Measurements from ENCODE around the gene RXFP4. TPM values are rescaled to one million over a fixed set of nuclear protein-coding genes. Genes with fewer than 3 reads are reported as not detected.

RXFP4 gene
- total RNA-seq, 1 experiment from 2014 or later, result not detected

- no peak overlapping the region for H3K27ac Mint-ChIP-seq
- no peaks in the 10 kb centered on the region for H3K79me2 ChIP-seq (ENCODE audit: insufficient read depth, low read length)
- H3K4me1 ChIP-seq (ENCODE audit: insufficient read depth, low read length), result no peaks in the 10 kb centered on the region
- no peak overlapping the region for H4K5ac ChIP-seq (ENCODE audit: insufficient read length, low read depth, low read length)
- H3K36me3 Mint-ChIP-seq (ENCODE audit: insufficient read depth in 1 of 3, low read depth in 3 of 3), result peaks cover 19 to 45% (median 44%) of the 10 kb centered on the region in 3 experiments; a peak in 6 of 7 replicates
- no peak overlapping the region for H2BK15ac ChIP-seq (ENCODE audit: low read depth, low read length)
- H2BK12ac ChIP-seq (ENCODE audit: insufficient read length, low read depth, low read length), result no peak overlapping the region
- H4K8ac ChIP-seq (replicated peaks; ENCODE audit: insufficient read length, low read depth, low read length), result no peak overlapping the region
- no peak overlapping the region for H2BK20ac ChIP-seq (ENCODE audit: low read depth, low read length, poor library complexity, severe bottlenecking)
- no peak for DNase-seq
- H4K91ac ChIP-seq (ENCODE audit: insufficient read length, low read depth, low read length), result no peak overlapping the region
- H2AFZ ChIP-seq (ENCODE audit: low read length), result no peak overlapping the region
- no peaks in the 10 kb centered on the region for H3K23me2 ChIP-seq (ENCODE audit: insufficient read length, low read depth, low read length, poor library complexity, severe bottlenecking)
- no peak overlapping the region for H3K4me2 ChIP-seq (ENCODE audit: insufficient read depth, insufficient read length, low read length)
- no peaks in the 10 kb centered on the region for H3K27me3 ChIP-seq (ENCODE audit: insufficient read depth, low read length)
- no peak overlapping the region for H3K9ac ChIP-seq (ENCODE audit: extremely low read depth, insufficient read length, low read length)
- H3K9me3 ChIP-seq (ENCODE audit: control insufficient read depth, low read depth, low read length), result no peaks in the 10 kb centered on the region
- H3K27ac ChIP-seq (ENCODE audit: insufficient read length, low read depth, low read length), result no peak overlapping the region
- H3K14ac ChIP-seq (ENCODE audit: insufficient read depth, low read length), result no peak overlapping the region
- H3K79me1 ChIP-seq (ENCODE audit: insufficient read depth, low read depth, low read length, poor library complexity, severe bottlenecking), result no peaks in the 10 kb centered on the region
- H2BK5ac ChIP-seq (ENCODE audit: insufficient read length, low read length), result no peak overlapping the region
- H3K18ac ChIP-seq (ENCODE audit: insufficient read length, low read depth, low read length), result no peak overlapping the region
- H3K4ac ChIP-seq (ENCODE audit: low read depth, low read length), result no peak overlapping the region
- H3K4me1 Mint-ChIP-seq, result no peaks in the 10 kb centered on the region
- H3K56ac ChIP-seq (ENCODE audit: insufficient read length, low read depth, low read length), result no peak overlapping the region
- no peak overlapping the region for H2BK120ac ChIP-seq (ENCODE audit: low read depth, low read length, poor library complexity, severe bottlenecking)
- no peak overlapping the region for H2AK5ac ChIP-seq (ENCODE audit: insufficient read length, low read length)
- no peaks in the 10 kb centered on the region for H3K9me3 Mint-ChIP-seq
- H3T11ph ChIP-seq (ENCODE audit: low read length), result no peak overlapping the region
- no CpG with 5 or more reads among the region's 1 CpG for whole genome bisulfite sequencing (ENCODE audit: extremely low coverage, insufficient read length, low lambda C conversion rate)
- H4K20me1 ChIP-seq (ENCODE audit: control insufficient read depth, insufficient read depth, insufficient read length), result no peaks in the 10 kb centered on the region
- TF ChIP-seq CTCF (conservative IDR thresholded peaks at IDR 0.05), result no peak
- H3K23ac ChIP-seq (ENCODE audit: insufficient read length, low read depth, low read length), result no peak overlapping the region
- no peak overlapping the region for H3K4me3 Mint-ChIP-seq
- H3K27me3 Mint-ChIP-seq (ENCODE audit: low read depth), result no peaks in the 10 kb centered on the region
These were observed 43.7 kb upstream of the RXFP4 start for GRCh38 chr1:155897746-155898145.
